ENCODE results near the gene DMD.

DMD gene

GRCh38 chrX:31608638-31609037 lies 1602.7 kb downstream of the DMD start:
- TF ChIP-seq CTCF (IDR thresholded peaks at IDR 0.05; ENCODE audit: borderline replicate concordance, insufficient read depth, low read depth, low read length) = no peak
- H3K4me3 ChIP-seq (ENCODE audit: low read depth, low read length) = no peak overlapping the region

GRCh38 chrX:31606771-31607170 lies 1604.6 kb downstream of the DMD start:
- H3K4me3 ChIP-seq (ENCODE audit: low read depth, low read length) = no peak overlapping the region

GRCh38 chrX:31604629-31605221 lies 1606.6 kb downstream of the DMD start:
- no peak for TF ChIP-seq CTCF (IDR thresholded peaks at IDR 0.05; ENCODE audit: borderline replicate concordance, insufficient read depth, low read depth, low read length)

More at GRCh38 chrX:31606771-31607170, 1604.6 kb downstream of the DMD start:
- no peak for TF ChIP-seq CTCF (IDR thresholded peaks at IDR 0.05; ENCODE audit: borderline replicate concordance, insufficient read depth, low read depth, low read length)

GRCh38 chrX:31603411-31604120 lies 1607.8 kb downstream of the DMD start:
- TF ChIP-seq CTCF (IDR thresholded peaks at IDR 0.05; ENCODE audit: borderline replicate concordance, insufficient read depth, low read depth, low read length) = no peak
- no peak overlapping the region for H3K4me3 ChIP-seq (ENCODE audit: low read depth, low read length)

More at GRCh38 chrX:31604629-31605221, 1606.6 kb downstream of the DMD start:
- no peak overlapping the region for H3K4me3 ChIP-seq (ENCODE audit: low read depth, low read length)

GRCh38 chrX:31600823-31601222 lies 1610.5 kb downstream of the DMD start:
- TF ChIP-seq CTCF (IDR thresholded peaks at IDR 0.05; ENCODE audit: borderline replicate concordance, insufficient read depth, low read depth, low read length) = no peak
- no peak overlapping the region for H3K4me3 ChIP-seq (ENCODE audit: low read depth, low read length)

- no peak for TF ChIP-seq CTCF (IDR thresholded peaks at IDR 0.05; ENCODE audit: borderline replicate concordance, insufficient read depth, low read depth, low read length)
- H3K4me3 ChIP-seq (ENCODE audit: low read depth, low read length) = no peak overlapping the region
These were observed 1618.0 kb downstream of the DMD start for GRCh38 chrX:31593353-31593752.

GRCh38 chrX:31591355-31591754 lies 1620.0 kb downstream of the DMD start:
- no peak for TF ChIP-seq CTCF (IDR thresholded peaks at IDR 0.05; ENCODE audit: borderline replicate concordance, insufficient read depth, low read depth, low read length)
- H3K4me3 ChIP-seq (ENCODE audit: low read depth, low read length) = no peak overlapping the region
